ENCODE measurements around the gene ZGLP1.

The ZGLP1 gene

GRCh38 chr19:10289836-10290356, 19.7 kb downstream of the ZGLP1 start, which contains the start of gene ICAM5:
Gene ICAM5 (plus strand): TSS chr19:10289952. CDS start chr19:10290044, 92 bp downstream.
- DNase-seq (ENCODE audit: low read depth): peak; percentile 81
- no peak within 1 kb of the TSS for H3K4me3 ChIP-seq (ENCODE audit: low read depth, low read length)
- TF ChIP-seq POLR2A (IDR thresholded peaks at IDR 0.05; ENCODE audit: extremely low read depth, insufficient read length): no peak
- TF ChIP-seq MAX (IDR thresholded peaks at IDR 0.05; ENCODE audit: low read depth, low read length): no peak
- TF ChIP-seq CTCF (IDR thresholded peaks at IDR 0.05; ENCODE audit: low read depth, low read length): no peak
- TF ChIP-seq MYC (IDR thresholded peaks at IDR 0.05; ENCODE audit: low read depth, low read length): no peak

- TF ChIP-seq MAX (IDR thresholded peaks at IDR 0.05; ENCODE audit: low read depth, low read length) (no peak), CTCF (IDR thresholded peaks at IDR 0.05; ENCODE audit: low read depth, low read length) (no peak), MYC (IDR thresholded peaks at IDR 0.05; ENCODE audit: low read depth, low read length) (no peak), POLR2A (IDR thresholded peaks at IDR 0.05; ENCODE audit: extremely low read depth, insufficient read length) (no peak)
- no peak overlapping the region for H3K4me3 ChIP-seq (ENCODE audit: low read depth, low read length)
- peak; percentile 80 for DNase-seq (ENCODE audit: low read depth)
These were observed 20.3 kb downstream of the ZGLP1 start for GRCh38 chr19:10289167-10289835.

- TF ChIP-seq POLR2A (IDR thresholded peaks at IDR 0.05; ENCODE audit: extremely low read depth, insufficient read length): no peak
- TF ChIP-seq CTCF (IDR thresholded peaks at IDR 0.05; ENCODE audit: low read depth, low read length): no peak
- TF ChIP-seq MYC (IDR thresholded peaks at IDR 0.05; ENCODE audit: low read depth, low read length): no peak
- no peak for TF ChIP-seq MAX (IDR thresholded peaks at IDR 0.05; ENCODE audit: low read depth, low read length)
- H3K4me3 ChIP-seq (ENCODE audit: low read depth, low read length): no peak overlapping the region
- peak; percentile 70 for DNase-seq (ENCODE audit: low read depth)
These were observed 20.9 kb downstream of the ZGLP1 start for GRCh38 chr19:10288662-10289166.

GRCh38 chr19:10286803-10287737, 22.5 kb downstream of the ZGLP1 start, which contains the start of gene ICAM4:
Gene ICAM4 (plus strand): TSS chr19:10286955. CDS start chr19:10287013, 58 bp downstream.
- DNase-seq (ENCODE audit: low read depth): peak; percentile 99
- H3K4me3 ChIP-seq (ENCODE audit: low read depth, low read length): peak within 1 kb of the TSS; percentile 42
- TF ChIP-seq MAX (IDR thresholded peaks at IDR 0.05; ENCODE audit: low read depth, low read length): no peak
- TF ChIP-seq POLR2A (IDR thresholded peaks at IDR 0.05; ENCODE audit: extremely low read depth, insufficient read length): no peak
- TF ChIP-seq MYC (IDR thresholded peaks at IDR 0.05; ENCODE audit: low read depth, low read length): no peak
- TF ChIP-seq CTCF (IDR thresholded peaks at IDR 0.05; ENCODE audit: low read depth, low read length): peak; percentile 30

- peak; percentile 19 for TF ChIP-seq CTCF (IDR thresholded peaks at IDR 0.05; ENCODE audit: low read depth, low read length)
- TF ChIP-seq POLR2A (IDR thresholded peaks at IDR 0.05; ENCODE audit: extremely low read depth, insufficient read length): no peak
- peak; percentile 71 for DNase-seq (ENCODE audit: low read depth)
- H3K4me3 ChIP-seq (ENCODE audit: low read depth, low read length): no peak overlapping the region
These were observed 24.2 kb downstream of the ZGLP1 start for GRCh38 chr19:10285393-10285792.

Data from NB4 (cell line).